GM21717 (cell line): ENCODE results near the gene CFAP77.

Source experiments
- ATAC-seq: cut with Tn5 transposase; IDR thresholded peaks from one replicate; pipeline ENCODE4 v1.9.1; 2021; ENCODE audit warnings: mild to moderate bottlenecking, moderate library complexity; ENCODE audit not compliant: unreplicated experiment

Gene CFAP77

DNA sequence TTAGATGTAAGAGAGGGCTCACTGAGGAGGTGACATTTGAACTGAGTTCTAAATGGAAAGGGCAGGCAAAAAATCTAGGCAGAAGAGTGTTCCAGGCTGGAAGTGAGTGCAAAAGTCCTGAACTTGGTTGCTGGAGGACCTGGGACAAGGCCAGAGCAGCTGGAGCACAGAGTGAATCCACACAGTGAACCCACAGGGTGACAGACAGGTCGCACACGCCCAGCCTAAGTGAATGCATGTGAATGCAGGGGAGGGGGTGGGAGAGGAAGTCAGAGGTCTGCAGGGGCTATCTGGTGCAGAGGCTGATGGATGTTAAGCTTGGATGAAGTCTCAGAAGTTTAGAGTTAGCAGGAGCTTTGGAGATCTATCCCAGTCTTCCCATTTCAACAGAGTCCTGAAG is 2.8 kb upstream of the CFAP77 start:
- no peak for ATAC-seq

DNA sequence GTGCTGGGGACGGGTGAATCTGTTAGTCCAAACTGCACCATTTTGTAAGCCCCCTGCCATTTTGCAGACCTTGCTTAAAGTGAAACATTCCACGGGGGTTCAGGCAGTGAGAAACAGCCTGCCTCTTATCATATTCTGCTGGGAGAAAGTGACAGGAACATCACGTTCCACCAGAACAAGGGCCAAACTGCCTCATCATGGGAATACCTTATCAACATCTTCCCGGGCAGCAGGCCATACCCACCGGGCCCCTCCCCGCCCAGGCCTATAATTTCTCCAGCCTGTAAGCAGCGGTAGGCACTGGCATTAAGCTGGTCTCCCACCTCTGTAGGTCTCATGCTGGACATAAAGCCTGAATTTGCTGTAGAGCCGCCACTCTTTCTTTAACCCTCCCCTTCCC is 1.5 kb upstream of the CFAP77 start:
- no peak for ATAC-seq

DNA sequence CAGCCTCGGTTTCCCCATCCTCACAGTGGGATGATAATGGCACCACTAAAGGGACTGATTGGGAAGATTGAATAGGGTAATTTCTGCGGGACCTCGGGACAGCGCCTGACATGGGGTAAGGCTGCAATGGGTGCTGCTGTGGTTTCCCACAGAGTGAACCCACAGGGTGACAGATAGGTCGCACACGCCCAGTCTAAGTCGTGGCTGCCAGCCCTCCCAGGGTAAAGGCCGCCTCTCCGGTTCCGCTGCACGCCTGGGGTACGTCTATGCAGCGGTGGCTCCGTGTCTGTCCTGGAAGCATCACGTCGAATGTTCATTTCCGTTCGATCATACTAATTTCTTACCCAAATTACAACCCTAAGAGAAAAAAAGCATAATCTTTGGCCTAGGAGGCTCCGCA is 631 bp downstream of the CFAP77 start:
- ATAC-seq, result no peak

DNA sequence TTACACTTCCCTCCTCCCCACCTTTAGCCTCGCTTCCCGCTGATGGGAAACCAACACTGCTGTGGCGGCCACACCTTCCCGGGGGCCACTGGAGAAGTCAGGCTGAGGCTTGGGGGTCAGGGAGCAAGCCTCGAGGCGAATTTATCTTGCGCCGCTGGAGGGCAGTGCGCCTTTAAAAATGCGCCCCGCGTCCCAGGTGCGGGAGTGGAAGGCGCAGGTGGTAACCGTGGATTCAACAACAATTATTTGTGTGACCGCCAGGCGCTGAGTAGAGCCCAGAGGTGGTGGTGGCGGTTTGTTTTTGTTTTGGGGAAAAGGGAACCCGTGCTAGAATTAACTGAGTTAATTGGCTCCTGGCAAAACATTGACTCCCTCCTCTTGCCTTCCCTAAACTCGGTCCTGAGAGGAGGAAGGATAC is 1.1 kb downstream of the CFAP77 start:
- no peak for ATAC-seq

DNA sequence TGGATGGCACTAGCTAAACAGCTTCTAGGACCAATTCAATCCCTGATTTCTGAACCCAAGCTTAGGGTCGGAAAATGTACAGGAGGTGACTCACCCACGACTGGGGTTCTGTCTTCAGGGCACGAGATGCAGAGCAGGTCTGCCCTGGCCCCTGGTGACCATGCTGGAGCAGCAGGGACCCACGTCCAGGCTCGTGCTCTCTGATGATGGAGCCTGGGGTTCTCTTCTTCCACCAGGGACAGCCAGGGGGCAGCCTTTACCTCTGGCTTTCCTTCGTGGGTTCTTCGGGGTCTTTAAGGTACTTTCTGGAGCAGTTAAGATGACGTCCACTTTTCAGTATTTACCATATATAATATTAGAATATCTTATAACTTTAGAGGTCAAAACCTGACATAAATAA is 2.1 kb downstream of the CFAP77 start:
- no peak for ATAC-seq

DNA sequence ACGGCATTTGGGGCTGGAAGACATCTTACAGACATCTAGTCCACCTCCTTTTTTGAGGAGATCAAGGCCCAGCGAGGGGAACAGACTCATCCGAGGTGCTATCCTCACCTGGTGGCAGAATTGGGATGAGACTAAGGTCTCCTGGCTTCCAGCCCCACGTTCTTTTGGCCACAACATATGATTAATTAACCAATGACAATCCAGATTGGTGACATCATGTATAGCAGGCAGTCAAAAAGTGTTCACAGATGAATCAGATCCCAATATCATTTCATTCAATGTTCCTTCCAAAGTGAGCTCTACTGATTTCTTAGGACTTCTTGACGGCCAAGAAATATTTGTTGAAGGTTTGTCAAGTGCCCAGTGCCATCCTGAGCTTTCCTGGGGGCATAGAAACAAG is 3.9 kb downstream of the CFAP77 start:
- no peak for ATAC-seq

DNA sequence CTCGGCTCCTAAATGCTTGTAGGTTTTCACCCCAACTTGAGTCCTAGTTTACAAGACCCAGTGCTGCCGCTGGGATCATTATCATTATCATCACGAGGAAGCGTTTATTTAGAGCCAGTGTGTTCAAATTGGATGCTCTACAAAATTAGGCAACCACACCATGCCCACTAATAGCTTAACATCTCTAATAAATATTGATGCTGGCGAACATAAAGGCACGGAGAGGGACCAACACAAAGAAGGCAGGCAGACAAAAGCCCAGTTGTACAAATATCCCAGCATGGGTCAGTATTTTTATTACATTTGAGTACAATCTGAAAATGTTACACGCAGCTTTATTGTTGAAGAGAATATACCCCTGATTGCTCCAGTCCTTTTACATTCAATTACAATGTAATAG is 4.7 kb downstream of the CFAP77 start:
- no peak for ATAC-seq

DNA sequence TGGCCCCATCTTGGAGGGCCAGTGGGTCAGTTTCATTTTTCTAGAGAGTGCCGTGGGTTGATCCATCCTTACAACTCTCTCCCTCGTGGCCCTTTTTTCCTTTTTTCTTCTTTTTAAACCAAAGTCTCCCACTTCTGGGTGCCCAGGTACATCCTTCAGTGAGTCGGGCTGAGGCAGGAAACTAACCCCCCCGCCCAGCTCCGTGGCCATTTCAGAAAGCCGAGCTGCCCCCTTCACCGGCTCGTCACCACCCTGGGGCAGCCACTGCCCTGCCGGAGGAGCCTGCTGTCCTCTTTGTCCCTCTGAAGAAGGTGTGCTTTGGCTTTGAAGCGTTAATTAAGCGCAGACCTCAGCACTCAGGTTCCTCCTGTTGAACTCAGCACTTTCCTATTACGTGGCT is 5.2 kb downstream of the CFAP77 start:
- no peak for ATAC-seq

DNA sequence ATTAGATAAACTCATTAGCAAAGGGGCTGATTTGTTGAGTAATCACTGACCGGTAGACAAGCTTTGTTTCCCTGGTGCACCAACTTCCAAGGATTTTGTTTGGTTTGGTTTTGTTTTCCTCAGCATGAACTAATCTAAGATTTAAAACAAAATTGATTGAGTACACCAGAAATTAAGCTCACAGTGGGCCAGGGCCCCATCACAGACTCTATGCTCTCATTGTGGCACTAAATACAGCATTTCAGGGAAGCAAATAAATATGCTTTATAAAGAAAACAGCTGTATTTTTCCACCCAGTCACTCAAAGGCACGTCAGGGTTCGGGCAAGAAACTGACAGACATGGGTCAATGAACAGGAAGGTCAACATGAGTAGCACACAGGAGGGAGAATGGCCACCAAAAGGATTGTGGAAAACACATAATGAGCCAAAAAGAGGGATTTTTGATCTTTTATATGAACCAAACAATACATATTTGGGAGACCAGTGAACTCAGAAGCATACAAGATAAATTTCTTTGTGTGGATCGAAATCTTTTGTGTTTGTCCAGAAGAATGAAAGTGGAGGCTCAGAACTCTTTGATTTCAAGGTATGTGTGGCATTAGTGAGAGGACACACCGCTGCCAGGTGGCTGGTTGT is 8.8 kb downstream of the CFAP77 start:
- no peak for ATAC-seq

DNA sequence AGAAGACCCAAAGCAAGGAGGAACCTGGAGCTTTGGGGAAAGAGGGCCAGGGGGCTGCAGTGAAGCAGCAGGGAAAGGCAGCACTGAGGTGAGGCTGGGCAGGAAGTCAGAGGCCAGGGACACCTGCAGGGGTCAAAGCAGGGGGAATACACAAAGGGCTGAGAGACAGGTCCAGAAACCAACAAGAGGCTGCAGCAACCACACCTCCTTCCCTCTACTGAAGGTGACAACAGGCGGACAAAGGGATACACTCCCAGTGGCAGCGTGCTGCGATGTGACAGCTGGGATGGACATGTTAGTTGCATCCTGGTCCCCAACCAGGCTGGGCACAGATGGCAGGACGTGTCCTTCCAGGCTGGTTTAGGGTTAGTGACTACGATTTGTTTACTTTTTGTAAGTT is 12.6 kb downstream of the CFAP77 start:
- ATAC-seq, result no peak

DNA sequence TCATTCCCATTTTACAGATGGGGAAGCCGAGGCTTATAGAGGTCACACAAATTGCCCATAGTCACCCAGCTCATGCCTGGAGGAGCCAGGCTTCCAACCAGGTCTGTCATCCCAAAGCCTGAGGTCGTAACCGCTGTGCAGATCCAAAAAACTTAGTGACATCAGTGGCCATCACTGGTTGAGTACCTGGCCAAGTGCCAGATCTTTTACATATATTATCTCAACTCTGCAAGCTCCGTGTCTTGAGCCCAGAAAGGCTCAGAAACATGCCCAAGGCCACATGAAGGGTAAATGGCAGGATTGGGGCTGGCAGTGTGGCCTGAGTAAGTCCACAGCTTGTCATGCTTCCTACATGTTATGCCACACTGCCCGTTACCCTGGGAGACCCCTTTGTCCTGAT is 13.5 kb downstream of the CFAP77 start:
- ATAC-seq, result no peak

DNA sequence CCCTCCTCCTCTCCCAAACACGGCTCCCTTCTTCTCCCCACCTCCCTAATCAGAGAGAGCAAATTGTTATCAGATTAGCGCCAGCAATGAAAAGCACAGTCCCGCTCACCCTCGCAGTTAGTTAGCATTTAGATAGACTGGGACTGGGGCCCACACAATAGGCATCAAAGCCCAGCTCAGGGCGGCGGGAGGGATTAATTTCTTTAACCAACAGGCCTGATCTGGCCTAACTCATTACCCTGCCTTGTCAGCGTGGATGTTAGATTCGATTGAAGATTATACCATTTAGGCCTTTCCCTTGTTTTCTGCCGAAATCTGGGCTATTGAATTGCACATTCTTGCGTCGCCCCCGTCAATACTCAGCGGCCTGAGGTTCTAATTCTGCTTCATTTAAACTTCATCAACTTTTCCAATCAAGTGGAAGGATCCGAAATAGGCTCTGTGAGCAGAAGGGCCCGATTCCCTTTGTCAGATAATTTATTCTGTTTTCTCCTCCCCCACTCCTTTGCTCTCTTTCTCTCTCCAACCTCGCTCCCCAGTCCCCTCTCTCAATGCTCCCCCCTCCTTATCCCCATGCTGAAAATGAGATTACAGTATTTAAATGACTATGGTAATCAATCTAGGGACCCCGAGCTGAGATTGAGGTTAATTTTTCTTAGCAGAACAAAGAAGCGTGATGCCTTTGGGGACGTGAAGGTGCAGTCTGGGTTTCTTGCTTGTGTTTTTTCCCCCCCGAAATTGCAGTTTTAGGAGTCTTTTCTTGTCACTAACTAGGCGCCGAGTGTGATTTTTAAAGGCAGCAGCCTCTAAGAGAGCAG is 15.1 kb downstream of the CFAP77 start:
- no peak for ATAC-seq

DNA sequence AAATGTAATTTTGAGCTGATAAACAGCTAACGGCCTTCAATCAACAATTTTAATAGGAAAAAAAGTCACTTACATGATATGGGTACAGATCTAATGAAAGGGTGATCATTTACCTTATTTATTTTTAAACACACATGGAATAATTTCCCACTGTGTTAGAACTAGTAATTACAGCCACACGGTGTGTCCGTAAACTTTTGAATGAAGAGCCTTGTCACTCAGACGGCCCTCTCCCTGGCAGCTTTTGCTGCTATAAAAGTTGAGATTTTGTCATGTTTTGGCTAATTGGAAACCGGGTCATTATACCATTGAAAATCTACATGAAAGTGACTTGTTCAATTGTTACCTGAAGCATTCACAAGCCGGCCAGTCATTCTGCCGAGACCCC is 15.7 kb downstream of the CFAP77 start:
- ATAC-seq, result no peak

DNA sequence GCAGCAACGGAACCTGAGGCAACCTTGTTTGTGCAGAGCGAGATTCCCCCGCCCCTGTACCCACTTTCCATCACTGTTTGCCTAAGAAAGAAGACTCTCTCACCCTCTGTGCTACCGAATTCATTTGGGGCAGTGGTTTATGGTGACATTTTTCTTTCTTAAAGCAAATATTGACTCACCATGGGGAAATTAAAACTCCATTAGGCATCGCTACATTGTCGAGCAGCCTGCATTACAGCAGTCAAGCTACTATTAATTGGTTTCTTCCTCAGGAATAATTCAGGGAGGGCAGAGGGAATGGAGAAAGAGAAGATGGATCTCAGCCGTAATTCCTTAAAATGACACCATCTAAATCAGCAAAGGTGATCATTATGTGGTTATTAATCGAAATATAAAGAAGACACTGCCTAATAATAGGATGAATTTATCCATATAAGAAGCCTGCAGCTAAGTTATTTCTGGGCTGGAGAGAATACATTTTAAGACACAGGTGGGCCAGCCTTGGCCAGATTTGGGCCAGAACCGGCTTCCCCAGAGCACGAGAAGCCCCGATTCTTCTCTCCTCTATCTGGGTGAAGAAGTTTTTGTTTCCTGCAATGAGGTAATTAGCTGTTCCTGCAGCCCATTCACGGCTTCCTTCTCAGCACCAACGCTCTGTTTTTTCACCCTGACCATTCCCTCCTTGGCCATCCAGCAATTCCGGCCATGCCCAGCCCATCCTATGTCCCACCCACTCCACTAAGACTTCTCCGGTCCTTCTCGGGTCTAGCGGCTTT is 16.8 kb downstream of the CFAP77 start:
- no peak for ATAC-seq

DNA sequence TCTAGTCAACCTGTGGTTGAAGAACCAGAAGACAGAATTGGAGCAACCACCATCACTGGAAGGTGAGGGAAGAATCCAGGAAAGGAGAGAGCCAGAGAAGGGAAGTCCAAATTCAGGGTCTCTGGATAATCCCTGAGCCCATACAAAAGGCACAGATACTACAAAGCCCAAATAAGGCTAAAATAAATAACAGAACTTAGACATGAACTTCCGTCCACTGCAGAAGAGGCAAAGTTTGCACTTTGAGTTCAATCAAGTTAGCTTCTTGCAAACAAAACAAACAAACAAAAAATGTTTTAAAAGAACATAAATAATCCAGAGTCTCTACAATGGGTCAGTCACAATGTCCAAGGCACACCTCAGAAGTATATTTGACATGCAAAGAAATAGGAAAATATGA is 21.0 kb downstream of the CFAP77 start:
- ATAC-seq, result no peak

DNA sequence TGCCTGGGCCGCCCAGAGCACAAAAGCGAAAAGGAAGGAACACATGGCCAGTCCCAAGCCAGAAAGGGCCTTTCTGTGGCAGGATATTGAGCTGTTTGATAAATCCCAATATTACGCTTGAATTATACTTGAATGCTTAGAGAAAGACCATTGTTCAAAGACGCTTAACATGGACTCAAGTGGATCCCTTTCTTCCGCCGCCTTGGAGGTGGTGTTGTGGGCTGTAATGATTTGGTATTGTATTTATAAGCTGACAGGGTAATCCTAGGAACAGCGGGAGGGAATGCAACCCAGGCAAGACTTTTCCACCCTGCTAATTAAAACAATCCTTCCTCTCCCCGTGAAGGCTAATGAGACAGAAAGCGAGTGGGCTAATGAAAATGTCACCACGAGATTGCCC is 24.9 kb downstream of the CFAP77 start:
- ATAC-seq, result no peak

DNA sequence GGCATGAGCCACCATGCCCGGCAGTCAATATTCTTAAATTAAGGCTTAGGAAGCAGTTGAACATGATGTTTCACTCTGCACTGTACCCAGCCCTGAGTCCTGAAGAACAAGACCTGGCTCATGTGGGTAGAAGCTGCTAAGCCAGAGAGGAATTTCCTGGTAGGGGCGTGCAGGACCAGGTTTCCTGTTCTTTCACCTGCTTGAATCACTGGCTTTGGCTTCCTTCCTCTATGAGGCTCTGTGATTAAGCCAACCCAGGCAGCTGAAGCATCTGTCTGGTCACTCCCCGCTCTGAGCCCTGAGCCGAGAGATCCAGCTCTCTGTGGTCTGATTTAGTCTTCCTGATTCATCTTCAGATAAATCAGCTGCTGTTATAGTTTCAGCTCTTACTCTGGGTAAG is 29.1 kb downstream of the CFAP77 start:
- no peak for ATAC-seq

DNA sequence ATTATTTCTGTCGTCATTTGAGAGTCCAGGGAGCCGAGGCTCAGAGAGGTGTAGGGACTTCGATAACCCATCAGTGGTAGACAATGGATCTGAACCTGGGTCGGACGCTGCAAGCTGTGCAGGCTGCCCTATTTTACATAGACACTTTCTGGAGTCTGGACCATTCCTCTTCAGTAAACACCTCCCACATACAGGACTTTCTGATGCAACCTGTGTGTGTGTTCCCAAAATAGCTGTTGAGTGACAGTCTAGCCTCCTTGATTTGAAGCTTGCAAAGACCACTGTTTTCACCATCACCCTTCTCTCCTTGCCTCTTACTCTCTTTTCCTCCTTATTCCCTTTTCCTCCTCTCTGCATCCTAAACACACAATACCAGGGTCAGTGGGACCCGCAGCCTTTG is 30.7 kb downstream of the CFAP77 start:
- ATAC-seq, result no peak

DNA sequence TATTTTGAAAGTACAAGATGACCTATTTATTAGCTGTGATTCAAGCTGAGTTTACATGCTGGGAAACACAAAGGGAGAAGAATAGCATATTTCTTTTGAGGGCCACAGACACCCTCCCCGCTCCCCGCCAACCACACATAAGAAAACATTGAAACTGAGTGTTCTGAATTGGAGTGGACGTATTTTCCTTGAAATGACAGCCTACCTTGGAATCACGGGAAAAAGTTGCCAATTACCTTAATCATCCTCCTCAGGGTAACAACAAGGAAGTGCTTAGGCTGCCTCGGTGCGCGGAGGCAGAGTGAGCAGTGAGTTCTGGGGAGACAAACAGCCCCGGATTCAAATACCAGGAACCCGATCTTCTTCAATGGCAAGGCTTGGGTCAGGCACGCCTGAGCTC is 31.4 kb downstream of the CFAP77 start:
- ATAC-seq, result no peak

DNA sequence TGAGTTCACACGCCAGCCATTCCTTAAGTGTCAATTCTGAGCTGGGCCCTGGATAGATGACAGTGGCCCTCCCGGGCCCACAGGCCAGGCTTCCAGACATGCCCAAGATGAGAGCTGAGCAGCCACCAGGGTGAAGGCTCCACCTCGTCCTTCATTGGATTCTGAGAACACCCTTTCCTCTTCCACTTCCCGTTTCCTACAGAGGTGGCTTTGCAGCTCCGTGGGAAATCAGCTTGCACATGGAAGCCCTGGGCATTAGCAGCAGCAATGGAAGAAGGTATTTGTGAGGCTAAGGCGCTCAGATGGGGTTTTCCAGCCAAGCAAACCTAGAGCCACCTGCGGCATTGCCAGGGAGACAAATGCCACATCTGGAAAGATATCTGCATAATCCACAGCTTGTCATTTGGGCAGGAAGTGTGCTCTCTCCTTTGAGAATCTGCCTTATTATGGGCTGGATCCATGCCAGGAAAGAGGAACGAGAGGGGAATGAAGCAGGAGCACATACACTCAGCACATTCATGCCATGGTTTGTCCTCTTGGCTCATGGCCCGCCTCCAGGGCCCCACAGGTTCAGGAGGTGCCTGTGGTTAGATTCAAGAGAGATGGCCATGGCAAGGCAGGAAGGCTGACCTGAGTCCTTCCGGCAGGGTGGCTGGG is 34.1 kb downstream of the CFAP77 start:
- no peak for ATAC-seq

DNA sequence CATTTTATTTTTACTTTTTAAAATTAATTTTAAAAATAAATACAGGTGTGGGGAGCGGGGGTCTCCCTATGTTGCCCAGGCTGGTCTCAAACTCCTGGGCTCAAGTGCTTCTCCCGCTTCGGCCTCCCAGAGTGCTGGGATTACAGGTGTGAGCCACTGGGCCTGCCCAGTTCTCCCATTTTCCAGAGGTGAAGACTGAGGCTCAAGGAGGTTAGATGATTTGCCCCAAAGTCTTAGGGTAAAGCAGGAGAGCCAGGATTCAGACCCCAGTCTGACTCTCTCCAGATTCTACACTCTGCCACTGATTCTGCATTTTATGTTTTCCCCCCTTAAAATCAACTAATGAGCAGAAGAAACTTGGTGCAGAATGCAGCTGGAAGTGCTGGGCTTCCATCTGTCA is 36.9 kb downstream of the CFAP77 start:
- ATAC-seq, result no peak

DNA sequence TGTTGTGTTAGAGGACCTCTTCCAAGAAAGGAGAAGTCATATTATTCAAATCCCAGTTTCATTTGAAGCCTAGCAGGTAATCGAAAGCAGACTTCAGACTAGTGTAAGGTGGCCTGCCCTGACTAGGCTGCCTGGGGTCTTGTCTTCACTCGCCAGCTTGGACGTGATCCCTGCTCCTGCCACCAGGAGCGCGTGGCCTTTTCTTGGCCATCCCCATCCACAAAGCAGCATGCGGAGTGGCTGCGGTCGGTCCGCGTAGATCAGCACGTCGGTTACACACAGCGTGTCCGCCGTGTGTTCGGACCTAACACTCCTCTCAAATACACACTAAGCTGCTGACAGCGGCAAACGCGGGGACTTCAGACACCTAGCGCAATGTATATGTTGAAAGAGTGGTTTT is 37.3 kb downstream of the CFAP77 start:
- no peak for ATAC-seq
